ENCODE measurements around the gene AZU1. TPM values are rescaled to one million over a fixed set of nuclear protein-coding genes. Genes with fewer than 3 reads are reported as not detected.
"Not testable (repeated sequence)": the region's sequence is repeated elsewhere in the genome, so short reads cannot be mapped to it uniquely, and the experiment has no call there.

The AZU1 gene
- total RNA-seq, 1 experiment from 2014 or later: not detected

DNA sequence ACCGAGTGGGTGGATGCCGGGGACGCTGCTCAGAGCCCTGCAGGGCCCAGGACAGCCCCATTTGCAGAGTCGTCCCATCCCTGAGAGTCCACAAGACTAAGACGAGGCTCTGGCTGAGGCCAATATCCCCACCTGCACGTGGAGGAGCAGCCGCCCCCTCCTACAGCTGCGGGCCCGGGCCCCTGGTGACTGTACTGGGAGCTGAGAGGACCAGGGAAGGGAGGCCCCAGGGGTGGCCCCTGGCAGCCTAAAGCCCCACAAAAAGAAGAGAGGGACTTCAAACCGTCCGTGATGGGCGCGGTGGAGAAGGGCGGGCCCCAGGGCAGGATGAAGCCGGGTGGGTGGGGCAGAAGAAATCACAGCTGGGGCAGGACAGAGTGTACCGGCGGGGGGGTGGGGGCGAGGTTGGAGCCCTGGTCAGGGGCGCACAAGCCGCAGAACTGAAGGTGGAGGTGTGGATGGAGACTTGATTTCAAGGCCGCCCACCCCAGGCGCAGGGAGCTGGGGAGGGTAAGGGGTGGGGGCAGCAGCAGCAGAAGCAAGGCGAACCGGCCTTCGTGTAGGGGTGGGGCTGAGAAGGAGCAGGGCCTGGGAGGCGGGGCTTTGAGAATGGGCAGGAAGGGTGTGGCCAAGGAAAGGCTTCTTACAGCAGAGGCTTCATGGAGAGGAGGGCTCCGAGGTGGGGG is 44.8 kb downstream of the AZU1 start:
- peak; percentile 90 for DNase-seq (ENCODE audit: low read depth)

GRCh38 chr19:873084-873483 is 45.4 kb downstream of the AZU1 start:
- peak; percentile 81 for DNase-seq (ENCODE audit: low read depth)

DNA sequence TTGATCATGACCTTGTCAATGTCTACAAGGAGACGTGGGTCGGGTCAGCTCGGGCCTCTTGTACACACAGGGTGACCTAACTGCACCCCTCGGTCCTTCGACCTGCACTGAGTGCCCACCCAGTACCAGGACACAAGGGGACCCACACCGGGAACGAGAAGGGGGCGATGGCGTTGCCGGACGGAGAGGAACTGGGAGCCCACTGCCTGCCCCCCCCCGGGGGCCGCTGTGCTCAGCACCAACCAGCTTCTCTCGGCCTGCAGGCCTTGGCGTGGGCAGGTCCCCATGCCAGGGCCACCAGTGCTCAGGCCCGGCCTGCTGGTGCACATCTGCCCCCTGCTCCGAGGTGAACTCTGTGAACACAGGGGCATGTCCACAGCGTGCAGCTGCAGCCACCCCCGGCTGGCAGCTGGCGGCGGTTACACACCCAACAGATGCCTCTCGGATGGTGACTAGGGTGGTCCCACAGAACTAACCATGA is 46.0 kb downstream of the AZU1 start:
- no peak for DNase-seq (ENCODE audit: low read depth)

GRCh38 chr19:875265-875879 is 47.7 kb downstream of the AZU1 start:
- DNase-seq (ENCODE audit: low read depth): no peak

GRCh38 chr19:876089-876488 is 48.5 kb downstream of the AZU1 start:
- DNase-seq (ENCODE audit: low read depth): no peak

DNA sequence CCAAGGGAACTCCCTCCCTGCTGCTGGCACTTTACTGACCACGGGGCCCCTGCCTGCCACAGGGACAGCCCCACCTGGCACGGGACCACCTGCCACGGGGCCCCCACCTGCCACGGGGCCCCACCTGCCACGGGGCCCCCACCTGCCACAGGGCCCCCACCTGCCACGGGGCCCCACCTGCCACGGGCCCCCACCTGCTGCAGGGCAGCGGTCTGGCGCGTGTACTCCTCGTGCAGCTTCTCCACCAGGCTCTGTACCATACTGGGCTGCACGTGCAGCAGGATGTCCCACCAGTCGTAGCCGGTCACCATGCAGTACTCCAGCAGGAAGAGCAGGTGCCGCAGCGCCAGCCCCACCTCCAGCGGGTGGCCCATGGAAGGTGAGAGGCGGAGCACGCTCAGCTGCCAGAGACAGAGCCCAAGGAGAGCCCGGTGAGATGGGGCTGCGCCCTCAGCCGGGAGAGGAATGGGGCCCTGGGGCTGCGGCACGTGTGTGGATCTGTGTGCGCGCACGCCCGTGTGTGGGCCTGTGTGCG is 49.2 kb downstream of the AZU1 start:
- DNase-seq (ENCODE audit: low read depth): no peak

- DNase-seq (ENCODE audit: low read depth): not testable (repeated sequence)
These were observed 50.5 kb downstream of the AZU1 start for GRCh38 chr19:877992-878660.

GRCh38 chr19:878751-879561 is 51.3 kb downstream of the AZU1 start:
- not testable (repeated sequence) for DNase-seq (ENCODE audit: low read depth)

DNA sequence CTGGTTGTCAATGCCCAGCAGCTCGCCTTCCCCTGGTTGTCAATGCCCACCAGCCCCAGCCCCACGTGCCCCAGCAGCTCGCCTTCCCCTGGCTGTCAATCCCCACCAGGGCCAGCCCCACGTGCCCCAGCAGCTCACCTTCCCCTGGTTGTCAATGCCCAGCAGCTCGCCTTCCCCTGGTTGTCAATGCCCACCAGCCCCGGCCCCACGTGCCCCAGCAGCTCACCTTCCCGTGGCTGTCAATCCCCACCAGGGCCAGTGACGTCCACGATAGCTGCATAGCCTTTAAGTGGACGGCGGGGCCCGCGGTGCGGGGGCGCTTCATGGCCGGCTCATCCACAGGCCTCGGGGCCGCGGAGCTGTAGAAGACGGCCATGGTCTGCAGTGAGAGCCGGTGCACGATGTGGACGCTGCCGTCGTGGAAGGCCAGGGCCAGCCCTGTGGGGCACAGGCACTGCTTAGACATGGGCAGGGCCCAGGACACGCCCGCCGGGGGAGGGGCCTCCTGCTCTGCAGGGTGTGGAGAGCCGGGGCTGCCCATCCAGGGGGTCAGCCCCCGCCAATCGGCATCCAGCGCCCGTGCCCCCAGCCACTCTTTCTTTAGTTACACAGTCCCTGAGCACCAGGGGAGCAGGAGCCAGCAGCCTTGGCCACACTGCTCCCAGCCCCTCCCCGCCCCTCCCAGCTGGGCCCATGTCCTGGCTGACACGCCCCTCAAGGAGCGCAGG is 52.2 kb downstream of the AZU1 start:
- DNase-seq (ENCODE audit: low read depth): no peak

Other genes with a start within 250 kb of the AZU1 start
- gene HCN2, start 238.0 kb upstream of the AZU1 start, total RNA-seq (2014; rRNA removed; shearing (Covaris generic)): 0.09 and 0.97 TPM in 2 replicates
- gene POLRMT, start 194.3 kb upstream of the AZU1 start, total RNA-seq (2014; rRNA removed; shearing (Covaris generic)): 92.3 and 96.8 TPM in 2 replicates
- not detected in 2 replicates for gene FGF22, start 188.0 kb upstream of the AZU1 start, total RNA-seq (2014; rRNA removed; shearing (Covaris generic))
- 58.2 and 62.7 TPM in 2 replicates for gene RNF126, start 164.6 kb upstream of the AZU1 start, total RNA-seq (2014; rRNA removed; shearing (Covaris generic))
- gene FSTL3, start 151.4 kb upstream of the AZU1 start, total RNA-seq (2014; rRNA removed; shearing (Covaris generic)): 104 and 119 TPM in 2 replicates
- not detected in 2 replicates for gene PRSS57, start 132.4 kb upstream of the AZU1 start, total RNA-seq (2014; rRNA removed; shearing (Covaris generic))
- gene PALM, start 118.9 kb upstream of the AZU1 start, total RNA-seq (2014; rRNA removed; shearing (Covaris generic)): 1.1 and 7.7 TPM in 2 replicates
- gene MISP, start 76.7 kb upstream of the AZU1 start, total RNA-seq (2014; rRNA removed; shearing (Covaris generic)): 1.5 and 2.0 TPM in 2 replicates
- 205 and 246 TPM in 2 replicates for gene PTBP1, start 30.4 kb upstream of the AZU1 start, total RNA-seq (2014; rRNA removed; shearing (Covaris generic))
- 0.11 and 1.2 TPM in 2 replicates for gene PLPPR3, start 5.9 kb upstream of the AZU1 start, total RNA-seq (2014; rRNA removed; shearing (Covaris generic))
- gene PRTN3, start 13.2 kb downstream of the AZU1 start, total RNA-seq (2014; rRNA removed; shearing (Covaris generic)): not detected in 2 replicates
- gene ELANE, start 24.5 kb downstream of the AZU1 start, total RNA-seq (2014; rRNA removed; shearing (Covaris generic)): not detected in 2 replicates
- gene CFD, start 31.8 kb downstream of the AZU1 start, total RNA-seq (2014; rRNA removed; shearing (Covaris generic)): 5.7 and 18.2 TPM in 2 replicates
- 20.4 and 25.9 TPM in 2 replicates for gene MED16, start 65.3 kb downstream of the AZU1 start, total RNA-seq (2014; rRNA removed; shearing (Covaris generic))
- gene RNU6-9, start 65.6 kb downstream of the AZU1 start, total RNA-seq (2014; rRNA removed; shearing (Covaris generic)): not detected in 2 replicates
- gene R3HDM4, start 85.4 kb downstream of the AZU1 start, total RNA-seq (2014; rRNA removed; shearing (Covaris generic)): 35.8 and 40.8 TPM in 2 replicates
- not detected in 2 replicates for gene KISS1R, start 89.5 kb downstream of the AZU1 start, total RNA-seq (2014; rRNA removed; shearing (Covaris generic))
- 5.9 and 12.0 TPM in 2 replicates for gene ARID3A, start 98.2 kb downstream of the AZU1 start, total RNA-seq (2014; rRNA removed; shearing (Covaris generic))
- gene WDR18, start 156.5 kb downstream of the AZU1 start, total RNA-seq (2014; rRNA removed; shearing (Covaris generic)): 73.1 and 92.5 TPM in 2 replicates
- not detected in 2 replicates for gene GRIN3B, start 172.6 kb downstream of the AZU1 start, total RNA-seq (2014; rRNA removed; shearing (Covaris generic))
- 79.1 and 81.7 TPM in 2 replicates for gene TMEM259, start 193.3 kb downstream of the AZU1 start, total RNA-seq (2014; rRNA removed; shearing (Covaris generic))
- not detected in 2 replicates for gene RNU6-2, start 193.7 kb downstream of the AZU1 start, total RNA-seq (2014; rRNA removed; shearing (Covaris generic))
- gene CNN2, start 198.8 kb downstream of the AZU1 start, total RNA-seq (2014; rRNA removed; shearing (Covaris generic)): 162 and 166 TPM in 2 replicates
- 0.89 and 0.97 TPM in 2 replicates for gene ABCA7, start 212.3 kb downstream of the AZU1 start, total RNA-seq (2014; rRNA removed; shearing (Covaris generic))
- 4.3 and 11.6 TPM in 2 replicates for gene ARHGAP45, start 239.3 kb downstream of the AZU1 start, total RNA-seq (2014; rRNA removed; shearing (Covaris generic))

Data from Daoy (cell line).